Parathyroid adenoma (tissue), 2 donors: Measurements from ENCODE around the gene ZBTB20.
A peak's percentile ranks its signal among the peaks of the same experiment; 100 is the strongest.

Experiments used
- H2AFZ ChIP-seq: fragments of 300-600 bp; sonication (generic); one replicate; pipeline ENCODE4 v1.7.0; 2017; ENCODE audit warnings: antibody characterized with exemption, mild to moderate bottlenecking
- H3K27ac ChIP-seq: fragments of 300-600 bp; sonication (generic); one replicate; pipeline ENCODE4 v1.7.0; 2017
- H3K27me3 ChIP-seq: fragments of 300-600 bp; sonication (generic); one replicate; pipeline ENCODE4 v1.7.0; 2017; ENCODE audit warnings: low read length; ENCODE audit not compliant: control insufficient read depth, insufficient read depth
- H3K36me3 ChIP-seq: fragments of 300-600 bp; sonication (generic); one replicate; pipeline ENCODE4 v1.7.0; 2017; ENCODE audit warnings: low read length; ENCODE audit not compliant: control insufficient read depth, insufficient read depth
- H3K4me1 ChIP-seq: fragments of 300-600 bp; sonication (generic); one replicate; pipeline ENCODE4 v1.7.0; 2017; ENCODE audit warnings: control low read depth
- H3K4me2 ChIP-seq: fragments of 300-600 bp; sonication (generic); one replicate; pipeline ENCODE4 v1.7.0; 2017; ENCODE audit warnings: low read length
- H3K4me3 ChIP-seq: fragments of 300-600 bp; sonication (generic); one replicate; pipeline ENCODE4 v1.7.0; 2017; ENCODE audit warnings: low read depth, low read length
- H3K79me2 ChIP-seq: fragments of 300-600 bp; sonication (generic); one replicate; pipeline ENCODE4 v1.7.0; 2017; ENCODE audit warnings: control low read depth
- H3K9ac ChIP-seq: fragments of 300-600 bp; sonication (generic); one replicate; pipeline ENCODE4 v1.7.0; 2017; ENCODE audit warnings: mild to moderate bottlenecking
- H3K9me3 ChIP-seq: fragments of 300-600 bp; sonication (generic); one replicate; pipeline ENCODE4 v1.7.0; 2017; ENCODE audit warnings: low read length; ENCODE audit not compliant: control insufficient read depth
- TF ChIP-seq, protein P1 (sequence below): fragments of 300-600 bp; sonication (generic); IDR thresholded peaks from one replicate; pipeline ENCODE4 v1.7.0; 2017; ENCODE audit warnings: antibody characterized with exemption, mild to moderate bottlenecking
- donor health status: primary hyperparathyroidism.

ZBTB20 gene

DNA sequence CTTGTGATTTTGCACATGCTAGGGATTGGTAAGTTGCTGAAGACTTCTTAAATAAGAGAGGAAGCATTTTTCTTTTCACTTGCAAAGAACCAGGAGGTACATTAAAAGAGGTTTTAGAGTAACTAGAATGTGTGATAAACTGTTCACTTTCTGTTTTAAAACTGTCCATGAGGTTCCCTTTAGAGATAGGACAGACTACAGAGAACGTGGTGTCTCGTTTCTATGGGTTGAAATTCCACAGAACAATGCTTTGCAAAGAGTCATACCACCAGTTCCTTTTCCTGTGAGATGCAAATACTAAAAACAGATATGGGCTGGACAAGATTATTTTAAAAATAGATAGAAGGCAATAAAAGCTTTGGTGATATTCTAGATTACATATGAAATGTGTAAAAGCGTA, 480.5 kb downstream of the ZBTB20 start:
- Histone ChIP-seq H3K79me2 (peaks cover 3% of the 10 kb centered on the region), H3K27me3 (no peaks in the 10 kb centered on the region), H3K4me3 (no peak overlapping the region), H2AFZ (no peak overlapping the region), H3K4me2 (no peak overlapping the region), H3K4me1 (no peaks in the 10 kb centered on the region), H3K9me3 (no peaks in the 10 kb centered on the region), H3K36me3 (no peaks in the 10 kb centered on the region), H3K27ac (no peak overlapping the region), H3K9ac (no peak overlapping the region)
- TF ChIP-seq, protein P1, sequence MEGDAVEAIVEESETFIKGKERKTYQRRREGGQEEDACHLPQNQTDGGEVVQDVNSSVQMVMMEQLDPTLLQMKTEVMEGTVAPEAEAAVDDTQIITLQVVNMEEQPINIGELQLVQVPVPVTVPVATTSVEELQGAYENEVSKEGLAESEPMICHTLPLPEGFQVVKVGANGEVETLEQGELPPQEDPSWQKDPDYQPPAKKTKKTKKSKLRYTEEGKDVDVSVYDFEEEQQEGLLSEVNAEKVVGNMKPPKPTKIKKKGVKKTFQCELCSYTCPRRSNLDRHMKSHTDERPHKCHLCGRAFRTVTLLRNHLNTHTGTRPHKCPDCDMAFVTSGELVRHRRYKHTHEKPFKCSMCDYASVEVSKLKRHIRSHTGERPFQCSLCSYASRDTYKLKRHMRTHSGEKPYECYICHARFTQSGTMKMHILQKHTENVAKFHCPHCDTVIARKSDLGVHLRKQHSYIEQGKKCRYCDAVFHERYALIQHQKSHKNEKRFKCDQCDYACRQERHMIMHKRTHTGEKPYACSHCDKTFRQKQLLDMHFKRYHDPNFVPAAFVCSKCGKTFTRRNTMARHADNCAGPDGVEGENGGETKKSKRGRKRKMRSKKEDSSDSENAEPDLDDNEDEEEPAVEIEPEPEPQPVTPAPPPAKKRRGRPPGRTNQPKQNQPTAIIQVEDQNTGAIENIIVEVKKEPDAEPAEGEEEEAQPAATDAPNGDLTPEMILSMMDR: no peak

DNA sequence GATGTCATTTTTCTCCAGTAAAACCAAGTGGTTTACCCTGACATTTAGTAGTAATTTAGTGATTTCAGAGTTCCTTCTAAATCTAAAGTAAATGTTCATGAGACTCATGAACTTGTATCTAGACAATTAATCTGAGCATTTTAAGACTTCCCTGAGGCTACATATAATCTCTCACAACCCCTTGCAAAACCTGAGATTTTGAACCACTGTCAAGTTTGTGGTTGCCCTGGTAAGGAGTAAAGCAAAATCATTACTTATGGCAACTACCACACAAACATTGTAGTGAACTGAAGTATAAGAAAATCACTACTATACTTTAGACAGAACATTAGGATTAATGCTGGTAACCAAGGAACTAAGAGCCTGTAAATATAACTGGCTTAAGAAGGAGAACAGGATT, 483.1 kb downstream of the ZBTB20 start:
- H3K4me3 ChIP-seq: no peak overlapping the region
- H2AFZ ChIP-seq: no peak overlapping the region
- H3K9ac ChIP-seq: no peak overlapping the region
- H3K9me3 ChIP-seq: no peaks in the 10 kb centered on the region
- H3K4me2 ChIP-seq: no peak overlapping the region
- TF ChIP-seq, protein P1: no peak
- peaks cover 3% of the 10 kb centered on the region for H3K79me2 ChIP-seq
- no peaks in the 10 kb centered on the region for H3K36me3 ChIP-seq
- no peak overlapping the region for H3K27ac ChIP-seq
- no peaks in the 10 kb centered on the region for H3K27me3 ChIP-seq
- peaks cover 4% of the 10 kb centered on the region for H3K4me1 ChIP-seq

DNA sequence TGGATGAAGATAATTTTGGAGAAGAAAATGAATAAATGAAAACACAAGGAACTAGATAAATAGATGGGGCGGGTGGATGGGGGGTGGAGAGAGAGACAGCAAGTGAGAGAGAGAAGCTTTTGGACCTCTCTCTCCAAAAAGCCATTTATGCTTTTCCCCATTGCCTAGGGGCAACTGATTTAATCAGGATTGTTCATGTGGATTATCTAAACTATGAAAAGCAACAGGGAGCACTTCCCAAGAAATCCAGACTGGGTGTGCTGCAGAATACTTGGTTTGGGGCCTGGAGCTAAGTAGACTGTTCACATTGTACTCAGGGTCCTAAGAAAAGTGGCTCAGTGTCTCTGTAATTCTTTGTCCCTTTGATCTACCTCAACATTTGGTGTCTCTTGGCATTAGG, 486.3 kb downstream of the ZBTB20 start:
- Histone ChIP-seq H3K9ac (no peak overlapping the region), H3K27me3 (no peaks in the 10 kb centered on the region), H3K27ac (no peak overlapping the region), H2AFZ (no peak overlapping the region), H3K9me3 (no peaks in the 10 kb centered on the region), H3K4me3 (no peak overlapping the region), H3K4me2 (peak overlapping the region; percentile 32), H3K36me3 (no peaks in the 10 kb centered on the region), H3K4me1 (peaks cover 4% of the 10 kb centered on the region), H3K79me2 (peaks cover 3% of the 10 kb centered on the region)
- TF ChIP-seq, protein P1: no peak

DNA sequence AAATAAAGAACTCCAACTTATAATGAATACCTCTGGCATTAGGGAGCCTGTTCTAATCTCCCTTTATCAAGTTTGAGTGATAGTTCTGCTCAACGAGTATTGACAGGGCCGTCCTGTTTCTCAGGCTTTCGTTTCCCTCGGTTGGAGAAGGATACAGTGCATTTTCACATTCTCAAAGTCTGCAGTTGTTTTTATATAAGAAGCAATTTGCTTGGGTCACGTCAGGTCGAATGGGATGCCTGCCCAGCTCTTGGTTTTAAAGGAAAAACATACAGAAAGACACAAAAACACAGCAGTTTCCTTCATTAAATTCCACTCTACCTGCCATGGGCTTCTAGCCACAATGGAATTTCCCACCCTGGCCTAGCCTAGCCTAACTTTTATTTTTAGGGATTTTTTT, 487.0 kb downstream of the ZBTB20 start:
- peak overlapping the region; percentile 32 for H3K4me2 ChIP-seq
- TF ChIP-seq, protein P1: no peak
- no peak overlapping the region for H3K27ac ChIP-seq
- H3K4me1 ChIP-seq: peaks cover 4% of the 10 kb centered on the region
- no peaks in the 10 kb centered on the region for H3K36me3 ChIP-seq
- H3K9ac ChIP-seq: no peak overlapping the region
- peaks cover 3% of the 10 kb centered on the region for H3K79me2 ChIP-seq
- H2AFZ ChIP-seq: no peak overlapping the region
- no peak overlapping the region for H3K4me3 ChIP-seq
- H3K27me3 ChIP-seq: no peaks in the 10 kb centered on the region
- H3K9me3 ChIP-seq: no peaks in the 10 kb centered on the region
